ENCODE data around the gene NAMPT. TPM values are rescaled to one million over a fixed set of nuclear protein-coding genes. Genes with fewer than 3 reads are reported as not detected.

NAMPT gene
- total RNA-seq, 4 donors from 2014 or later, result 274 to 823 (median 604) TPM

DNA sequence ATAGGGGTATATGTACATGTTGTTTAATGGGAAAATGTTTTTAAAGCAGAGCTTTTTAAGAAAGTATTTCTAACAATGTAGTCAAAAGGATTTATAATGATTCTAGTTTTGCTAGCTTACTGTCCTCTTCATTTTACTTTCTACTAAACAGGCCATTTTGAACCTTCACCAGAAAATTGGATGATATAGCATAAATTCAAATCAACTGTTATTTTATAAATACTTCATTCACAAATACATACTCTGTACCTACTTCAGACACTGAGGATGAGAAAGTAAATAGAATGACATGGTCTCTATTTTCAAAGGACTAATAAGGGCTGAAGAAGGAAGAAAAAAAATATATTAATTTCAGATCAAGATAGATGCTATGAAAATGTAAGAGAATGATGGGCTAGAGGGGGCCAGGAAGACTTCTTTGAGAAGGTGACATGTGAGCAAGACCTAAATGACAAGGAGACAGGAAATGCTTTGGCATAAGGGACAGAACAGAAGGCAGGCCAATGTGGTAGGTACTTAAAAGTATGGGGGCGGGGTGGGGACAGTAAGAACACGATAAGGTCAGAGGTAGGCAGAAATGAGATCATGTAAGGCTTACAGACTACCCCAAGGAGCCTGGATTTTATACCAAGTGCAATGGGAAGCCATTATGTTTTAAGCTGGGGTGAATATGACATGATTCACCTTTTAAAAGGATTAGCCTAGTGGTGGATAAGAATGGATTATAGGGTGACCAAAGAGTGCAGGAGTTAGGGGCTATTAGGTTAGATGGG lies 5.2 kb downstream of the NAMPT start:
- WGBS, 2 donors, result 72 to 77% methylated on average over 2 of the region's 2 CpGs
- Histone ChIP-seq H3K27me3 (no peaks in the 10 kb centered on the region), H3K27ac (peak overlapping the region in 1 of 4 donors; percentile 16), H3K4me3 (peak overlapping the region in 1 of 4 donors; percentile 88), H3K9me3 (no peaks in the 10 kb centered on the region), H3K4me1 (peaks cover 0 to 65% (median 5%) of the 10 kb centered on the region in 3 donors), H3K36me3 (peaks cover 1 to 28% (median 9%) of the 10 kb centered on the region in 3 donors)
- intact Hi-C loops (cut with DNase I), result loop anchor here (10.0 kb wide), 1 partner anchor 145 kb away; no protein-coding TSS in a partner anchor
- no peak for DNase-seq
- TF ChIP-seq POLR2A (IDR thresholded peaks at IDR 0.05), result no peak
- TF ChIP-seq, protein P1, sequence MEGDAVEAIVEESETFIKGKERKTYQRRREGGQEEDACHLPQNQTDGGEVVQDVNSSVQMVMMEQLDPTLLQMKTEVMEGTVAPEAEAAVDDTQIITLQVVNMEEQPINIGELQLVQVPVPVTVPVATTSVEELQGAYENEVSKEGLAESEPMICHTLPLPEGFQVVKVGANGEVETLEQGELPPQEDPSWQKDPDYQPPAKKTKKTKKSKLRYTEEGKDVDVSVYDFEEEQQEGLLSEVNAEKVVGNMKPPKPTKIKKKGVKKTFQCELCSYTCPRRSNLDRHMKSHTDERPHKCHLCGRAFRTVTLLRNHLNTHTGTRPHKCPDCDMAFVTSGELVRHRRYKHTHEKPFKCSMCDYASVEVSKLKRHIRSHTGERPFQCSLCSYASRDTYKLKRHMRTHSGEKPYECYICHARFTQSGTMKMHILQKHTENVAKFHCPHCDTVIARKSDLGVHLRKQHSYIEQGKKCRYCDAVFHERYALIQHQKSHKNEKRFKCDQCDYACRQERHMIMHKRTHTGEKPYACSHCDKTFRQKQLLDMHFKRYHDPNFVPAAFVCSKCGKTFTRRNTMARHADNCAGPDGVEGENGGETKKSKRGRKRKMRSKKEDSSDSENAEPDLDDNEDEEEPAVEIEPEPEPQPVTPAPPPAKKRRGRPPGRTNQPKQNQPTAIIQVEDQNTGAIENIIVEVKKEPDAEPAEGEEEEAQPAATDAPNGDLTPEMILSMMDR (IDR thresholded peaks at IDR 0.05), result no peak

DNA sequence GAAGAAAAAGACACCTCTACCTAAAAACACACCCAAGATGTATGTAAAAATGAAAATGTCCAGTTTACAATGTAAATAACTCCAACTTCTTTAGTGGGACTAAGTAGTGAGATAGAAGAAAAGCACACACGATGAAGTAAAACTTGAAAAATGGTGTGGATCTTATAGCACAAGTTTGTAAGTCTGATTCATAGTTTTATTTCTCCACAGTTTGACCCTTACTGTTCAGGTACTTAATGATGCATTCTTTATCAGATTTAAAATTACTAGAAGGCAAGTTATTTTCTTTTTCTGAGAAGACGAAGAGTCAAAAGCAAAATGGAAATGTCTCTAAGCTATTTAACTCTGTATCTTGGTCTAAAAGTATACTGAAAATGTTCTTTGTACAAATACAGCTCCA lies 6.1 kb downstream of the NAMPT start:
- H3K4me3 ChIP-seq, result no peak overlapping the region

DNA sequence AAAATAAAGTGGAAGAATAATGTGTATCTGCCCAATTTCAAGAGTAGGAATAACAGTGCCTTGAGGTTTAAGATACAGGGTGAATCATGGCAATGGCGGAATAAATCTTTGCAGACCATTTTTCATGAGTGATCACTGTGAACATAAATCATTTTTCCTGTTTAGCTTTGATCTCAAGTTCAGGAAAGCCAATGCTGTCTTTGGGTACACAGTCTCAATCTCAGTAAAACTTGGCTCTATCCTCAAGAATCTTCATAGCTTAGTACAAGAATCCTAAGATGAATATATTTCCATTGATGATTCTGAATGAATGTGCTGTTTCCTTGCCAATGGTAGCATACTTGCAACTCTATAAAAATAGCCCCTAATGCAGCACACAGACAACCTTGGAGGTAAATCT lies 6.8 kb downstream of the NAMPT start:
- intact Hi-C loops (cut with DNase I), result no loop called here
- no peak overlapping the region for H3K27ac ChIP-seq
- H3K9me3 ChIP-seq, result no peaks in the 10 kb centered on the region
- no peak for DNase-seq
- H3K4me3 ChIP-seq, result no peak overlapping the region
- H3K4me1 ChIP-seq, result peaks cover 0 to 56% (median 5%) of the 10 kb centered on the region in 3 donors
- H3K27me3 ChIP-seq, result no peaks in the 10 kb centered on the region
- WGBS, 2 donors, result 43 to 62% methylated on average over 1 of the region's 1 CpG
- TF ChIP-seq POLR2A (IDR thresholded peaks at IDR 0.05), result no peak
- TF ChIP-seq, protein P1 (IDR thresholded peaks at IDR 0.05), result no peak
- peaks cover 4 to 44% (median 17%) of the 10 kb centered on the region in 3 donors for H3K36me3 ChIP-seq

More for the DNA sequence above, 6.1 kb downstream of the NAMPT start:
- intact Hi-C loops (cut with DNase I), result no loop called here
- H3K36me3 ChIP-seq, result peaks cover 4 to 37% (median 14%) of the 10 kb centered on the region in 3 donors
- no peaks in the 10 kb centered on the region for H3K9me3 ChIP-seq
- no peaks in the 10 kb centered on the region for H3K27me3 ChIP-seq
- DNase-seq, result no peak
- WGBS, 2 donors, result 81 to 96% methylated on average over 2 of the region's 2 CpGs
- no peak overlapping the region for H3K27ac ChIP-seq
- TF ChIP-seq, protein P1 (IDR thresholded peaks at IDR 0.05), result no peak
- TF ChIP-seq POLR2A (IDR thresholded peaks at IDR 0.05), result no peak
- peaks cover 0 to 63% (median 5%) of the 10 kb centered on the region in 3 donors for H3K4me1 ChIP-seq

DNA sequence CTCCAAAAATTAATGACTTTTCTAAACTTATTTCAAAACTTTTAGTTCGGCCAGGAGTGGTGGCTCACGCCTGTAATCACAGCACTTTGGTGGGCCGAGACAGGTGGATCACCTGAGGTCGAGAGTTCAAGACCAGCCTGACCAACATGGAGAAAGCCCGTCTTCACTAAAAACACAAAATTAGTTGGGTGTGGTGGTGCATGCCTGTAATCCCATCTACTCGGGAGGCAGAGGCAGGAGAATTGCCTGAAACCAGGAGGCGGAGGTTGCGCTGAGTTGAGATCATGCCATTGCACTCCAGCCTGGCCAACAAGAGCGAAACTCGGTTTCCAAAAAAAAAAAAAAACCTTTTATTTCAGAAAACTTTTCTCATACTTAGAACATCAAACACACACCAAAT lies 8.3 kb downstream of the NAMPT start:
- Histone ChIP-seq H3K9me3 (no peaks in the 10 kb centered on the region), H3K27me3 (no peaks in the 10 kb centered on the region), H3K4me3 (no peak overlapping the region), H3K27ac (no peak overlapping the region), H3K36me3 (peaks cover 4 to 59% (median 17%) of the 10 kb centered on the region in 3 donors), H3K4me1 (peaks cover 0 to 41% (median 5%) of the 10 kb centered on the region in 3 donors)
- intact Hi-C loops (cut with DNase I), result no loop called here
- 93 to 97% methylated on average over 9 to 10 of the region's 10 CpGs for WGBS, 2 donors
- DNase-seq, result no peak
- TF ChIP-seq, protein P1 (IDR thresholded peaks at IDR 0.05), result no peak
- TF ChIP-seq POLR2A (IDR thresholded peaks at IDR 0.05), result no peak

DNA sequence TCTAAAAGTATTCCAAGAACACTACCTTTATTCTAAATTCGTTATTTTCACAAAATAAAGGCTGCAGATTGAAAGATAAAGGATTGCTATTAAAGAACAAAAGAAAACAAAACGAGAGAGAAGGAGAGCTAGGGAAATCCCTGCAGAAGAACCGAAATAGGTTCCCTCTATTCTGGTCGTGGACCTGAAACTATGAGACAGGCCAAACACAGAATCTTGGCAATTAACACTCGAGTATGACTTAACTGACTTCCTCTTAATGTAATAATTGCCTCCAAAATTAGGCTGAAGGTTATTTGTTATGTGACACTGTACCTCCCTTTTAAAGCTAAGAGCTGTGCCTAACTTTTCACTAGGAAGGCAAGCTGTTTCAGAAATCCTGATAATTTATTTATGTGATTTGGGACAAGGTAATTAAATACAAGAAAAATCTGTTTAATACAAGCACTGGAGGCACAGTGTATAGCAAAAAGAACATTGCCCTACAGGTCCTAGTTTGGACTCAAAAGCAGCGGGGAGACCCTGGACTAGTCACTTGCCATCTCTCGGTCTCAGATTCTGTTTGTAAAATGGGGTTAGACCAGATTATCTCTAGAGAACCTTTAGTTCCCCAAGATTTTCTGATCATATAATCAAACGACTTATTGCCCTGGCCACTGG lies 11.6 kb downstream of the NAMPT start:
- DNase-seq, result no peak
- no peak overlapping the region for H3K4me3 ChIP-seq
- peaks cover 0 to 8% (median 0%) of the 10 kb centered on the region in 3 donors for H3K4me1 ChIP-seq
- H3K27ac ChIP-seq, result no peak overlapping the region
- H3K27me3 ChIP-seq, result no peaks in the 10 kb centered on the region
- no peaks in the 10 kb centered on the region for H3K9me3 ChIP-seq
- intact Hi-C loops (cut with DNase I), result no loop called here
- TF ChIP-seq, protein P1 (IDR thresholded peaks at IDR 0.05), result no peak
- no peak for TF ChIP-seq POLR2A (IDR thresholded peaks at IDR 0.05)
- H3K36me3 ChIP-seq, result peaks cover 10 to 93% (median 29%) of the 10 kb centered on the region in 3 donors
- 70 to 71% methylated on average over 8 of the region's 8 CpGs for WGBS, 2 donors

Measured in esophagus squamous epithelium (tissue), 5 donors.